ENCODE data around the gene TRPV5. TPM values are rescaled to one million over a fixed set of nuclear protein-coding genes. Genes with fewer than 3 reads are reported as not detected.
A peak's percentile ranks its signal among the peaks of the same experiment; 100 is the strongest.

The TRPV5 gene
- total RNA-seq, 4 donors from 2014 or later: not detected

GRCh38 chr7:142942746-142943145 is 9.2 kb upstream of the TRPV5 start:
- H3K4me1 ChIP-seq: no peaks in the 10 kb centered on the region
- intact Hi-C loops (cut with DNase I): no loop called here
- TF ChIP-seq, protein P1, sequence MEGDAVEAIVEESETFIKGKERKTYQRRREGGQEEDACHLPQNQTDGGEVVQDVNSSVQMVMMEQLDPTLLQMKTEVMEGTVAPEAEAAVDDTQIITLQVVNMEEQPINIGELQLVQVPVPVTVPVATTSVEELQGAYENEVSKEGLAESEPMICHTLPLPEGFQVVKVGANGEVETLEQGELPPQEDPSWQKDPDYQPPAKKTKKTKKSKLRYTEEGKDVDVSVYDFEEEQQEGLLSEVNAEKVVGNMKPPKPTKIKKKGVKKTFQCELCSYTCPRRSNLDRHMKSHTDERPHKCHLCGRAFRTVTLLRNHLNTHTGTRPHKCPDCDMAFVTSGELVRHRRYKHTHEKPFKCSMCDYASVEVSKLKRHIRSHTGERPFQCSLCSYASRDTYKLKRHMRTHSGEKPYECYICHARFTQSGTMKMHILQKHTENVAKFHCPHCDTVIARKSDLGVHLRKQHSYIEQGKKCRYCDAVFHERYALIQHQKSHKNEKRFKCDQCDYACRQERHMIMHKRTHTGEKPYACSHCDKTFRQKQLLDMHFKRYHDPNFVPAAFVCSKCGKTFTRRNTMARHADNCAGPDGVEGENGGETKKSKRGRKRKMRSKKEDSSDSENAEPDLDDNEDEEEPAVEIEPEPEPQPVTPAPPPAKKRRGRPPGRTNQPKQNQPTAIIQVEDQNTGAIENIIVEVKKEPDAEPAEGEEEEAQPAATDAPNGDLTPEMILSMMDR (IDR thresholded peaks at IDR 0.05): no peak
- no peak for TF ChIP-seq POLR2A (IDR thresholded peaks at IDR 0.05)
- no peaks in the 10 kb centered on the region for H3K36me3 ChIP-seq
- H3K27ac ChIP-seq: no peak overlapping the region
- WGBS, 2 donors: 93 to 100% methylated on average over 6 of the region's 6 CpGs
- no peaks in the 10 kb centered on the region for H3K27me3 ChIP-seq
- H3K4me3 ChIP-seq (replicated peaks in 1 of 3): no peak overlapping the region
- H3K9me3 ChIP-seq: no peaks in the 10 kb centered on the region
- no peak for DNase-seq

DNA sequence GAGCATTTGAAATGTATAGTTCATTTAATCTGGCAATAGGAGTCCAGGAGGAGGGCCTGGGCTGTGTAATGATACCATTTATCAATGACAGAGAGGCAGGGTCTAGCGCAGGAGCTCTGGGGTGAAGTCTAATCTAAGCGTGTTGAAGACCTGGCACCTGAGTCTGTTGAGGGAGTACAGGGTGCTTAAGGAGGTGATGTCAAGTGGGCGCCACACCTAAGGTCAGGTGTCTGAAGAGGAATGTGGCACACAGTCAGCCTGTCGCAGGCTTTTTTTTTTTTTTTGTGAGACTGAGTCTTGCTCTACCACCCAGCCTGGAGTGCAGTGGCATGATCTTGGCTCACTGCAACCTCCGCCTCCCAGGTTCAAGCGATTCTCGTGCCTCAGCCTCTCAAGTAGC is 8.0 kb upstream of the TRPV5 start:
- Histone ChIP-seq H3K4me3 (replicated peaks in 1 of 3) (no peak overlapping the region), H3K27me3 (no peaks in the 10 kb centered on the region), H3K36me3 (no peaks in the 10 kb centered on the region), H3K27ac (no peak overlapping the region), H3K4me1 (no peaks in the 10 kb centered on the region), H3K9me3 (no peaks in the 10 kb centered on the region)
- intact Hi-C loops (cut with DNase I): no loop called here
- no peak for DNase-seq
- WGBS, 2 donors: 86 to 93% methylated on average over 7 of the region's 7 CpGs
- TF ChIP-seq POLR2A (IDR thresholded peaks at IDR 0.05): no peak
- TF ChIP-seq, protein P1 (IDR thresholded peaks at IDR 0.05): no peak

DNA sequence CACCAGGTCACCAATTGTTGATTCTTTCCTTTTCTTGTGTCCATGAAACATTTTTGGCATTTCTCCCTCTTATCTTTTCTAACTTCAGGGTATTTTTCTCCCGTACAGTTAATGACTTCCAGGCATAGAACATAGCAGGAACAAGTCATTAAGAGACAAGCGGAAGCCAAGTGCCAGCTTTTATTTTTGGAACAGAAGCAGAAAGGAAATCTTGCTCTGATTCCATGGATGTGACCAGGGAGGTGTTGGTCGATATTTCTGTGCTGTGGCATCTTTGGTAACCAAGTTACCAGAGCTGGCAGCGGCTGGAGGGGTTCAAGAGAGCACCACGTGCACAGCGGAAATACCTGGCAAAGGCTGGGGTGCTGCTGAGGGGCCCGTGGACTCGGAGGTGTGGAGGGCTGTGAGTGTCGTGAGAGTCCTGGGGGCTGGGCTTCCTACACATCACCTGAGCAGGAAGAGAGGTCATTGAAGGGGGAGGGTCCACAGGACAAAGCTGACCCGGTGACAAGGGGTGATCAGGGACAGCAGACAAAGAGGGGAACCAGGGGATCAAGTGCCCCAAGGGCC is 7.5 kb upstream of the TRPV5 start:
- no peaks in the 10 kb centered on the region for H3K4me1 ChIP-seq
- H3K27ac ChIP-seq: no peak overlapping the region
- no peak for DNase-seq
- H3K4me3 ChIP-seq (replicated peaks in 1 of 3): no peak overlapping the region
- H3K27me3 ChIP-seq: no peaks in the 10 kb centered on the region
- H3K9me3 ChIP-seq: no peaks in the 10 kb centered on the region
- TF ChIP-seq, protein P1 (IDR thresholded peaks at IDR 0.05): no peak
- 62 to 68% methylated on average over 10 of the region's 10 CpGs for whole genome bisulfite sequencing, 2 donors
- intact Hi-C loops (cut with DNase I): no loop called here
- no peaks in the 10 kb centered on the region for H3K36me3 ChIP-seq

- Histone ChIP-seq H3K27me3 (no peaks in the 10 kb centered on the region), H3K9me3 (no peaks in the 10 kb centered on the region), H3K4me3 (replicated peaks in 1 of 3) (no peak within 1 kb of the TSS), H3K27ac (no peak within 1 kb of the TSS), H3K36me3 (no peaks in the 10 kb centered on the region), H3K4me1 (no peaks in the 10 kb centered on the region)
- TF ChIP-seq POLR2A (IDR thresholded peaks at IDR 0.05): no peak
- TF ChIP-seq, protein P1 (IDR thresholded peaks at IDR 0.05): peak in 3 of 6 experiments; percentile 11 to 28 (median 17)
- peak; percentile 12 to 15 for DNase-seq
- WGBS, 2 donors: 65 to 73% methylated on average over 10 of the region's 10 CpGs
- intact Hi-C loops (cut with DNase I): no loop called here
These were observed 5.8 kb upstream of the TRPV5 start, which contains the start of gene LLCFC1 for GRCh38 chr7:142939226-142939910. LLCFC1 (plus strand) TSS chr7:142939484; CDS start chr7:142939622, 138 bp downstream.

DNA sequence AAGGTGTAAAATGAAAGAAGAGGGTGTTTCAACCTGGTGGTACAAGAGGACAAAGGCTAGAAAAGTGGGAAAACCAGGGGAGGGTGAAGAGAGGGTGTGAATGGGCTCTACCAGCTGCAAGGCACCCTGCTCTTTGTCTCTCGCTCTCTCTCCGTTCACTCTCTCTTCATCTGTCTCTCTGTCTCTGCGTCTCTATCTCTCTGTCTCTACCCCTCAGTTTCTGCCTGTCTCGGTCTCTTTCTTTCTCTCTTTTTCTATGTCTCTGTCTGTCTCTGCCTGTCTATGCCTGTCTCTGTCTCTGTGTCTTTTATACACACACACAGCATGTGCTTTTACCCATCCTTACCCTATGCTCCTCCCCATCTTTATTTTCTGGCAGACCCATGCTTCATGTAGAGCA is 5.1 kb upstream of the TRPV5 start:
- no peak overlapping the region for H3K4me3 ChIP-seq (replicated peaks in 1 of 3)
- intact Hi-C loops (cut with DNase I): no loop called here
- no peak for TF ChIP-seq POLR2A (IDR thresholded peaks at IDR 0.05)
- TF ChIP-seq, protein P1 (IDR thresholded peaks at IDR 0.05): no peak
- WGBS, 2 donors: 88 to 97% methylated on average over 4 of the region's 4 CpGs
- H3K36me3 ChIP-seq: no peaks in the 10 kb centered on the region
- no peak for DNase-seq
- no peaks in the 10 kb centered on the region for H3K27me3 ChIP-seq
- no peaks in the 10 kb centered on the region for H3K4me1 ChIP-seq
- H3K9me3 ChIP-seq: no peaks in the 10 kb centered on the region
- H3K27ac ChIP-seq: no peak overlapping the region
